Left lung (tissue), 10 donors: ENCODE results near the gene KIZ. TPM values are rescaled to one million over a fixed set of nuclear protein-coding genes. Genes with fewer than 3 reads are reported as not detected.

Experiments used
- ATAC-seq: fragments of 200-7000 bp; cut with Tn5 transposase; one replicate; pipeline ENCODE4 v1.9.1; 2020; ENCODE audit warnings: moderate library complexity
- DNase-seq, 4 donors: peaks; one replicate each; pipeline ENCODE4 v3.0.0-alpha.2; 2013 to 2020
- H3K27ac ChIP-seq, 2 donors: fragments of 200-600 bp; sonication (generic) in 1 of 2; one replicate each; pipeline versions ENCODE4 v1.5.0 to v1.8.0; 2020 to 2021
- H3K27me3 ChIP-seq, 2 donors: fragments of 200-600 bp; sonication (generic) in 1 of 2; one replicate each; pipeline versions ENCODE4 v1.5.0 to v1.8.0; 2020 to 2021
- H3K36me3 ChIP-seq, 2 donors: fragments of 200-600 bp; sonication (generic) in 1 of 2; one replicate each; pipeline versions ENCODE4 v1.5.0 to v1.8.0; 2020 to 2021
- H3K4me1 ChIP-seq, 2 donors: fragments of 200-600 bp; one replicate each; pipeline ENCODE4 v1.8.0; 2021
- H3K4me3 ChIP-seq, 2 donors: fragments of 200-600 bp; sonication (generic) in 1 of 2; one replicate each; pipeline versions ENCODE4 v1.5.0 to v1.8.0; 2020 to 2021; ENCODE audit warnings: mild to moderate bottlenecking in 1 of 2
- H3K9me3 ChIP-seq, 2 donors: fragments of 200-600 bp; sonication (generic) in 1 of 2; one replicate each; pipeline versions ENCODE4 v1.5.0 to v1.8.0; 2020 to 2021
- intact Hi-C, 2 donors: fragments of 100-400 bp; cut with DNase I; formaldehyde crosslinking; loops; one replicate each; pipeline versions ENCODE4 v1.11.2 to v1.14.2; 2022
- polyA plus RNA-seq, 6 donors: library from polyadenylated mRNA; unstranded; fragments of 120-200 nt; gene quantifications; one replicate each; pipeline ENCODE4 v1.2.1, GENCODE V29; 2013; ENCODE audit not compliant: insufficient read length in 6 of 6
- total RNA-seq, 2 donors: library from RNA; stranded (reverse); fragmentation: NEBNext Ultra II Directional; extraction: Animal tissue kit (Norgen Biotek cat#: 25700); gene quantifications; one replicate each; pipeline ENCODE4 v1.2.1, GENCODE V29; 2021
- TF ChIP-seq, protein P1 (sequence below), 2 donors: fragments of 200-600 bp; sonication (generic) in 1 of 2; IDR thresholded peaks; one replicate each; pipeline versions ENCODE4 v1.5.0 to v1.8.0; 2021; ENCODE audit warnings: antibody characterized with exemption in 2 of 2
- donor health status: DM: no; HTN: yes; CAD: no.
- donor health status: DM: no; HTN: no; CAD: no.

The KIZ gene
- total and polyA plus RNA-seq, 8 donors: 10.4 to 30.6 (median 25.2) TPM

GRCh38 chr20:21096321-21097043 is 29.4 kb upstream of the KIZ start:
- TF ChIP-seq, protein P1, sequence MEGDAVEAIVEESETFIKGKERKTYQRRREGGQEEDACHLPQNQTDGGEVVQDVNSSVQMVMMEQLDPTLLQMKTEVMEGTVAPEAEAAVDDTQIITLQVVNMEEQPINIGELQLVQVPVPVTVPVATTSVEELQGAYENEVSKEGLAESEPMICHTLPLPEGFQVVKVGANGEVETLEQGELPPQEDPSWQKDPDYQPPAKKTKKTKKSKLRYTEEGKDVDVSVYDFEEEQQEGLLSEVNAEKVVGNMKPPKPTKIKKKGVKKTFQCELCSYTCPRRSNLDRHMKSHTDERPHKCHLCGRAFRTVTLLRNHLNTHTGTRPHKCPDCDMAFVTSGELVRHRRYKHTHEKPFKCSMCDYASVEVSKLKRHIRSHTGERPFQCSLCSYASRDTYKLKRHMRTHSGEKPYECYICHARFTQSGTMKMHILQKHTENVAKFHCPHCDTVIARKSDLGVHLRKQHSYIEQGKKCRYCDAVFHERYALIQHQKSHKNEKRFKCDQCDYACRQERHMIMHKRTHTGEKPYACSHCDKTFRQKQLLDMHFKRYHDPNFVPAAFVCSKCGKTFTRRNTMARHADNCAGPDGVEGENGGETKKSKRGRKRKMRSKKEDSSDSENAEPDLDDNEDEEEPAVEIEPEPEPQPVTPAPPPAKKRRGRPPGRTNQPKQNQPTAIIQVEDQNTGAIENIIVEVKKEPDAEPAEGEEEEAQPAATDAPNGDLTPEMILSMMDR (IDR thresholded peaks at IDR 0.05): no peak
- H3K4me1 ChIP-seq: peaks cover 4 to 13% of the 10 kb centered on the region in 2 donors
- no peak overlapping the region for H3K4me3 ChIP-seq
- intact Hi-C loops: no loop called here
- no peak overlapping the region for H3K27ac ChIP-seq
- H3K9me3 ChIP-seq: no peaks in the 10 kb centered on the region
- ATAC-seq (peak; percentile 25), DNase-seq (no peak)
- H3K36me3 ChIP-seq: no peaks in the 10 kb centered on the region
- H3K27me3 ChIP-seq: peaks cover 66 to 97% of the 10 kb centered on the region in 2 donors

GRCh38 chr20:21099751-21100577 is 25.9 kb upstream of the KIZ start:
- Histone ChIP-seq H3K4me1 (peaks cover 8 to 32% of the 10 kb centered on the region in 2 donors), H3K9me3 (no peaks in the 10 kb centered on the region), H3K36me3 (no peaks in the 10 kb centered on the region), H3K27me3 (peaks cover 84 to 97% of the 10 kb centered on the region in 2 donors), H3K27ac (peak overlapping the region in 1 of 2 donors; percentile 49), H3K4me3 (peak overlapping the region; percentile 15 to 44)
- intact Hi-C loops: no loop called here
- ATAC-seq (peak; percentile 31), DNase-seq (peak in 2 of 4 donors; percentile 63 to 90)
- TF ChIP-seq, protein P1 (IDR thresholded peaks at IDR 0.05): no peak

- intact Hi-C loops: no loop called here
- ATAC-seq (no peak), DNase-seq (peak in 1 of 4 donors; percentile 84)
- no peaks in the 10 kb centered on the region for H3K36me3 ChIP-seq
- no peaks in the 10 kb centered on the region for H3K9me3 ChIP-seq
- TF ChIP-seq, protein P1 (IDR thresholded peaks at IDR 0.05): no peak
- H3K27ac ChIP-seq: peak overlapping the region in 1 of 2 donors; percentile 49
- H3K4me1 ChIP-seq: peaks cover 8 to 39% of the 10 kb centered on the region in 2 donors
- peaks cover 93 to 100% of the 10 kb centered on the region in 2 donors for H3K27me3 ChIP-seq
- peak overlapping the region; percentile 15 to 44 for H3K4me3 ChIP-seq
These were observed 25.1 kb upstream of the KIZ start for GRCh38 chr20:21100578-21101452.

- peak overlapping the region; percentile 6 to 44 for H3K4me3 ChIP-seq
- ATAC-seq: peak; percentile 5
- DNase-seq: no peak
- no peaks in the 10 kb centered on the region for H3K9me3 ChIP-seq
- H3K36me3 ChIP-seq: no peaks in the 10 kb centered on the region
- TF ChIP-seq, protein P1 (IDR thresholded peaks at IDR 0.05): no peak
- peaks cover 8 to 43% of the 10 kb centered on the region in 2 donors for H3K4me1 ChIP-seq
- intact Hi-C loops: no loop called here
- H3K27ac ChIP-seq: no peak overlapping the region
- H3K27me3 ChIP-seq: peaks cover 100% of the 10 kb centered on the region in 2 donors
These were observed 24.4 kb upstream of the KIZ start for GRCh38 chr20:21101453-21101931.
